Thyroid gland (tissue), 4 donors: ENCODE data around the gene ARSA.

Experiments
- CTCF ChIP-seq, 6 experiments: fragments of 200-600 bp in 3 of 6; fragments of 450-650 bp in 3 of 6; sonication (generic) in 3 of 6; IDR thresholded peaks; one replicate each; pipeline ENCODE4 v1.5.1; 2016 to 2019; ENCODE audit warnings: antibody characterized with exemption in 6 of 6, mild to moderate bottlenecking in 2 of 6, inconsistent platforms in 1 of 6, moderate library complexity in 1 of 6
- POLR2A ChIP-seq, 2 donors: fragments of 450-650 bp; IDR thresholded peaks; one replicate each; pipeline ENCODE4 v1.6.1; 2017; ENCODE audit warnings: antibody characterized with exemption in 2 of 2, mild to moderate bottlenecking in 2 of 2, moderate library complexity in 1 of 2

- TF ChIP-seq POLR2A (IDR thresholded peaks at IDR 0.05) (no peak), CTCF (IDR thresholded peaks at IDR 0.05) (no peak)
Measured at GRCh38 chr22:50601669-50602337, 26.1 kb downstream of the ARSA start.
